Right lobe of liver (tissue), 6 donors: ENCODE results near the gene FAM43A. TPM values are rescaled to one million over a fixed set of nuclear protein-coding genes. Genes with fewer than 3 reads are reported as not detected.

Source experiments
- ATAC-seq, 4 donors: fragments of 200-7000 bp; cut with Tn5 transposase; one replicate each; pipeline ENCODE4 v1.9.1; 2020; ENCODE audit warnings: mild to moderate bottlenecking in 4 of 4, moderate library complexity in 4 of 4
- DNase-seq, 3 donors: peaks; one replicate each; pipeline ENCODE4 v3.0.0-alpha.2; 2020
- H3K27ac ChIP-seq, 3 donors: fragments of 200-600 bp; one replicate each; pipeline ENCODE4 v1.8.0; 2022
- H3K27me3 ChIP-seq, 2 donors: fragments of 200-600 bp; one replicate each; pipeline ENCODE4 v1.8.0; 2022
- H3K36me3 ChIP-seq, 4 donors: fragments of 200-600 bp; sonication (generic) in 1 of 4; one replicate each; pipeline versions ENCODE4 v1.5.1 to v1.8.0; 2017 to 2022; ENCODE audit warnings: control low read depth in 1 of 4
- H3K4me1 ChIP-seq, 4 donors: fragments of 200-600 bp; sonication (generic) in 1 of 4; one replicate each; pipeline versions ENCODE4 v1.5.1 to v1.8.0; 2017 to 2022; ENCODE audit warnings: control low read depth in 1 of 4
- H3K4me3 ChIP-seq, 3 donors: fragments of 200-600 bp; one replicate each; pipeline ENCODE4 v1.8.0; 2022
- H3K9me3 ChIP-seq, 4 donors: fragments of 200-600 bp; sonication (generic) in 1 of 4; one replicate each; pipeline versions ENCODE4 v1.5.1 to v1.8.0; 2017 to 2022; ENCODE audit warnings: control low read depth in 1 of 4
- POLR2A ChIP-seq: fragments of 450-650 bp; IDR thresholded peaks from one replicate; pipeline ENCODE4 v1.6.1; 2017; ENCODE audit warnings: antibody characterized with exemption, mild to moderate bottlenecking
- WGBS: methylation state at CpG from one replicate; pipeline ENCODE4 v1.1.6; 2018; ENCODE audit warnings: low coverage, low lambda C conversion rate; ENCODE audit not compliant: insufficient coverage; ENCODE audit errors: missing lambda C conversion rate; 5-methylcytosine and 5-hydroxymethylcytosine counted together
- intact Hi-C, 2 donors: fragments of 100-400 bp; cut with DNase I; formaldehyde crosslinking; loops; one replicate each; pipeline versions ENCODE4 v1.11.2 to v1.14.1; 2022
- total RNA-seq, 6 experiments: library from RNA; depleted of rRNA in 2 of 6; stranded (reverse); fragments of >200 nt in 2 of 6; fragmentation: NEBNext Ultra II Directional in 3 of 6; extraction: Animal tissue kit (Norgen Biotek cat#: 25700) in 3 of 6; gene quantifications; one replicate each; pipeline versions ENCODE4 v1.1.0 to v1.2.4, GENCODE V29; 2016 to 2023
- TF ChIP-seq, protein P1 (sequence below), 4 donors: fragments of 200-600 bp in 3 of 4; fragments of 450-650 bp in 1 of 4; IDR thresholded peaks; one replicate each; pipeline versions ENCODE4 v1.5.1 to v1.8.0; 2016 to 2022; ENCODE audit warnings: antibody characterized with exemption in 4 of 4, mild to moderate bottlenecking in 2 of 4
- donor health status: DM: no; HTN: yes; CAD: no.
- donor health status: DM: no; HTN: no; CAD: no.
- donor health status: DM: no; HTN: no; CAD: no.
- donor health status: DM: no; HTN: yes; CAD: no.
- donor health status: DM: no; HTN: yes; CAD: no.

FAM43A gene
- total RNA-seq, 6 experiments from 2014 or later, result 1.0 to 8.4 (median 5.3) TPM

DNA sequence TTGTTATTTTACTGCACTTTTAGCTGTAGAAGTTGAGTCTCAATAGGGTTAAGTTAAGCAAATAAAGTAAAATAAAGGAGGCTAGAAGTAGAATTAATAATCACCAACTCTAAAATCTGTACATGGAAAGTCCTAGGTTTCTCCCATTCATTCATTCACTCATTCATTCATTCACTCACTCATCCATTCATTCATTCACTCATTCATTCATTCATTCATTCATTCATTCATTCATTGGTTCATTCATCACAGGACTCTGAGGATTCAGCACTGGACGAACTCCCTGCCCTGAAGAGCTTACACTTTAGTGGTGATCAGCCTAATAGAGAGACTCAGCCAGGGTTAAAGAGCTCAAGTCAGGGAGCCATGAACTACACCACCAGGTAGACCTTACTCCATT, 9.2 kb upstream of the FAM43A start:
- no peak overlapping the region for H3K27ac ChIP-seq
- no peaks in the 10 kb centered on the region for H3K36me3 ChIP-seq
- intact Hi-C loops, result no loop called here
- H3K4me3 ChIP-seq, result no peak overlapping the region
- TF ChIP-seq, protein P1, sequence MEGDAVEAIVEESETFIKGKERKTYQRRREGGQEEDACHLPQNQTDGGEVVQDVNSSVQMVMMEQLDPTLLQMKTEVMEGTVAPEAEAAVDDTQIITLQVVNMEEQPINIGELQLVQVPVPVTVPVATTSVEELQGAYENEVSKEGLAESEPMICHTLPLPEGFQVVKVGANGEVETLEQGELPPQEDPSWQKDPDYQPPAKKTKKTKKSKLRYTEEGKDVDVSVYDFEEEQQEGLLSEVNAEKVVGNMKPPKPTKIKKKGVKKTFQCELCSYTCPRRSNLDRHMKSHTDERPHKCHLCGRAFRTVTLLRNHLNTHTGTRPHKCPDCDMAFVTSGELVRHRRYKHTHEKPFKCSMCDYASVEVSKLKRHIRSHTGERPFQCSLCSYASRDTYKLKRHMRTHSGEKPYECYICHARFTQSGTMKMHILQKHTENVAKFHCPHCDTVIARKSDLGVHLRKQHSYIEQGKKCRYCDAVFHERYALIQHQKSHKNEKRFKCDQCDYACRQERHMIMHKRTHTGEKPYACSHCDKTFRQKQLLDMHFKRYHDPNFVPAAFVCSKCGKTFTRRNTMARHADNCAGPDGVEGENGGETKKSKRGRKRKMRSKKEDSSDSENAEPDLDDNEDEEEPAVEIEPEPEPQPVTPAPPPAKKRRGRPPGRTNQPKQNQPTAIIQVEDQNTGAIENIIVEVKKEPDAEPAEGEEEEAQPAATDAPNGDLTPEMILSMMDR (IDR thresholded peaks at IDR 0.05), result no peak
- peaks cover 0 to 4% (median 0%) of the 10 kb centered on the region in 4 donors for H3K4me1 ChIP-seq
- WGBS, result 67% methylated on average over 1 of the region's 1 CpG
- no peaks in the 10 kb centered on the region for H3K27me3 ChIP-seq
- ATAC-seq (no peak), DNase-seq (no peak)
- H3K9me3 ChIP-seq, result no peaks in the 10 kb centered on the region

DNA sequence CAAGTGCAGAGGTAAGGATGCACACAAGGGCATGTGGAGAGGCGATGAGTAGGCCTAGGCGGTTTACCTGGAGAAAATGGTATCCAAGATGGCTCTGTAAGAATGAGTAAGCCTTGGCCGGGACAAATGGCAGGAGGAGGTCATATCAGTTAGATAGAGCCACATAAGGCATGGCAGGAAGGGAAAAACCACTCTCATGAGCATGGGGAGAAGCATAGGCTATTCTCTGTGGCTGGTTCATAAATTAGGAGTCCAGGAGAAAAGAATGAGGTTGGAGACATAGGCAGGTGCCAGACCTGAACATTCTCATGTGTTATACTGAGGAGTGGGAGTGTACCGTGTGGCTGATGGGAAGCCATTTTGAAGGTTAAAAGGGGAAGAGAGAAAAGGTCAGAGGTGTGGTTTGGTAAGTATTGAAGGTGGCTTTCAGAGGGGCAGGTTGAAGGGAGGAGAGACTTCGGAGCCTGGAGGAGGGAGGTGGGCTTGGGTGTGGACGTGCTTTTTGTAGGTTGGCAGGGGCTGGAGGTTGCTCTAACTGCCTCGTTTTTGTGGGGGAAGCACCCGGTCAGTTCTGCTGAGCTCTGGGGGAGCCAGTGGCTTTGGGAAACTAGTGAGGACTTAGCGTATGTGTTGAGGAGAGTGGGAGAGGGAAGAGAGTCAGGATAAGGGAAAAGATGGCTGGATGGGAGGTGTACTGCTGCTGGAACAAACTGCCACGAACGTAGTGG, 4.6 kb upstream of the FAM43A start:
- intact Hi-C loops, result loop anchor here (2.0 to 5.0 kb wide), 2 partner anchors 426 to 576 kb away; no protein-coding TSS in a partner anchor
- TF ChIP-seq POLR2A, result no peak
- TF ChIP-seq, protein P1 (IDR thresholded peaks at IDR 0.05), result no peak
- Histone ChIP-seq H3K4me1 (peaks cover 0 to 12% (median 0%) of the 10 kb centered on the region in 4 donors), H3K27ac (no peak overlapping the region), H3K36me3 (no peaks in the 10 kb centered on the region), H3K9me3 (no peaks in the 10 kb centered on the region), H3K27me3 (no peaks in the 10 kb centered on the region), H3K4me3 (no peak overlapping the region)
- 63% methylated on average over 11 of the region's 11 CpGs for whole genome bisulfite sequencing
- no peak for DNase-seq
- ATAC-seq, result no peak

DNA sequence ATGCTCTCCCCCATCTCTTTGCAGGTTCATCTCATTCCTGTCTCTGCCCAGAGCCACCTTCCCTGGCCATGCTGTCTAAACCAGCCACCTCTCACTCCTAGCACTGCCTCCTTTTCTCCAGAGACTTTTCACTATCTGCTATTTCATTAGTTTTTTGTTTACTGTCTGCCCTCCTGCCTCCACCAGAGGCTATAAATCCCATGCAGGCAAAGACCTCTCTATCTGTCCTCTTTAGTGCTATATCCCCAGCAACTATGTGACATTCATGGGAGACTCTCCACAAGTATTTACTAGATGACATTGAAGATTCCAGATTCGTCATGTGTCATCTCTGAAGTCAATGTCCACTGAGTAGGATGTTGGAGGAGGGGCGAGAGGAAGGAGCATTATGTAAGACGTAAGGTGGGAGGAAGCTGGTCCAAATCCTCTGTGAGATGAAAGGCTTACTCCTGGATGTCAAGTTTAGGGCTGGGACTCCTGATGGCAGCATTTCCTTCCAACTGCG, 3.4 kb upstream of the FAM43A start:
- Histone ChIP-seq H3K36me3 (no peaks in the 10 kb centered on the region), H3K9me3 (no peaks in the 10 kb centered on the region), H3K27ac (no peak overlapping the region), H3K27me3 (peaks cover 0 to 7% of the 10 kb centered on the region in 2 donors), H3K4me1 (peaks cover 0 to 24% (median under 1%) of the 10 kb centered on the region in 4 donors), H3K4me3 (no peak overlapping the region)
- no peak for DNase-seq
- intact Hi-C loops, result loop anchor here in 1 of 2 donors (5.0 kb wide), 1 partner anchor 575 kb away; no protein-coding TSS in a partner anchor
- 21% methylated on average over 4 of the region's 4 CpGs for WGBS
- TF ChIP-seq, protein P1 (IDR thresholded peaks at IDR 0.05), result no peak
- no peak for TF ChIP-seq POLR2A
- ATAC-seq, result peak in 1 of 4 donors; percentile 2

DNA sequence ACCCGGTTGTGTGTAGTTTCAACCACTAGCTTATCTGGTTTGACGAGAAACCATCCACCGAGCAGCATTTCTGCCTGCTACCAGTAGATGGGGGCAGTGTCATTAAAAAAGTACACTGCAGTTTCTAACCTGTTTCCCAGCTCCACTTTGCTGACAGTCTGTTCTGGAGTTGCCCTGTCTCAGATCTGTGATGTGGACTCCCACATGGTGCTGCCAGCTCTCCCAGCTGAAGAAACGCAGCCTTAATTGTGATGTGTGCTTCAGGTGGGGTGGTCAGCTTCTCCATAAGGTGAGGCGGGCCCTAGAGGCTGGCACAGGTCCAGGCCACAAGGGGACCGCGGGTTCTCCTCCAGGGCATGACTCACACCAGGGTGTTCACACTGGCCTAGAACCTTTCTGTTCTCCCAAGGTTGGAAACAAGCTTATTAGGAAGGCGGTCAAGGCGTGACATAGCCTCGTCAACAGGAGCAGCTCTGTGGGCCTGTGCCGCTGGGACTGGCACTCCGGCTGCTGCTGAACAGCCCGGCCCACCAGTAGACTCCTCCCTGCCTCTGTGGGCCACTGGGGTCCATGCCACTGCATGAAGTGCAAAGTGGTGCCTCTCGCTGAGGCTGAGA, 2.9 kb upstream of the FAM43A start:
- ATAC-seq (peak; percentile 76 to 86 (median 83)), DNase-seq (peak in 2 of 3 donors; percentile 52 to 68)
- TF ChIP-seq, protein P1 (IDR thresholded peaks at IDR 0.05), result peak; percentile 83 to 92 (median 86)
- TF ChIP-seq POLR2A, result no peak
- WGBS, result 37% methylated on average over 9 of the region's 14 CpGs
- intact Hi-C loops, result loop anchor here in 1 of 2 donors (5.0 kb wide), 1 partner anchor 574 kb away; no protein-coding TSS in a partner anchor
- H3K4me1 ChIP-seq, result peaks cover 0 to 30% (median 3%) of the 10 kb centered on the region in 4 donors
- H3K27ac ChIP-seq, result no peak overlapping the region
- H3K9me3 ChIP-seq, result no peaks in the 10 kb centered on the region
- no peaks in the 10 kb centered on the region for H3K36me3 ChIP-seq
- peaks cover 0 to 11% of the 10 kb centered on the region in 2 donors for H3K27me3 ChIP-seq
- no peak overlapping the region for H3K4me3 ChIP-seq
